Testis (tissue), 3 donors: Measurements from ENCODE around the gene EYS. TPM values are rescaled to one million over a fixed set of nuclear protein-coding genes. Genes with fewer than 3 reads are reported as not detected.
"Not testable (repeated sequence)": the region's sequence is repeated elsewhere in the genome, so short reads cannot be mapped to it uniquely, and the experiment has no call there.

ENCODE experiments used
- DNase-seq: peaks from one replicate; pipeline ENCODE4 v3.0.0-alpha.2; 2019
- H3K27ac ChIP-seq, 2 donors: fragments of 200-600 bp; sonication (generic); one replicate each; pipeline ENCODE4 v1.5.1; 2019
- H3K27me3 ChIP-seq: fragments of 200-600 bp; sonication (generic); one replicate; pipeline ENCODE4 v1.5.1; 2019
- H3K36me3 ChIP-seq: fragments of 200-600 bp; sonication (generic); one replicate; pipeline ENCODE4 v1.5.1; 2017; ENCODE audit warnings: low read depth; ENCODE audit errors: missing control alignments
- H3K4me1 ChIP-seq: fragments of 200-600 bp; sonication (generic); one replicate; pipeline ENCODE4 v1.5.1; 2019
- H3K4me3 ChIP-seq, 2 donors: fragments of 200-600 bp; sonication (generic); one replicate each; pipeline ENCODE4 v1.5.1; 2017 to 2019
- H3K9me3 ChIP-seq: fragments of 200-600 bp; sonication (generic); one replicate; pipeline ENCODE4 v1.5.1; 2017
- CTCF ChIP-seq, 3 experiments: fragments of 450-650 bp in 2 of 3; fragments of 200-600 bp in 1 of 3; sonication (generic) in 1 of 3; IDR thresholded peaks; one replicate each; pipeline ENCODE4 v1.5.1; 2016 to 2019; ENCODE audit warnings: antibody characterized with exemption in 3 of 3, mild to moderate bottlenecking in 2 of 3, moderate library complexity in 1 of 3
- POLR2A ChIP-seq: fragments of 450-650 bp; IDR thresholded peaks from one replicate; pipeline ENCODE4 v1.6.1; 2017; ENCODE audit warnings: antibody characterized with exemption, mild to moderate bottlenecking, moderate library complexity
- WGBS, 2 donors: methylation state at CpG; one replicate each; pipeline ENCODE4 v1.1.5; 2018; 5-methylcytosine and 5-hydroxymethylcytosine counted together
- intact Hi-C: fragments of 100-400 bp; cut with DNase I; formaldehyde crosslinking; loops from one replicate; pipeline ENCODE4 v1.15.1; 2023; ENCODE audit warnings: low total_unique reads
- polyA plus RNA-seq: library from polyadenylated mRNA; stranded (reverse); fragments of 350-450 nt; fragmentation: Illumina TruSeq; extraction: RNeasy Lipid Tissue Mini Kit (QIAGEN cat#74804); gene quantifications from one replicate; pipeline ENCODE4 v1.2.3, GENCODE V29; 2014; ENCODE audit warnings: low read depth, low replicate concordance; ENCODE audit not compliant: insufficient read depth
- total RNA-seq, 2 donors: library from RNA; depleted of rRNA; stranded (reverse); fragments of >200 nt; gene quantifications; one replicate each; pipeline ENCODE4 v1.2.3, GENCODE V29; 2016

EYS gene
- total and polyA plus RNA-seq, 3 donors from 2014 or later = 1.3 to 2.8 (median 2.6) TPM

GRCh38 chr6:65569505-65569904 is 137.5 kb downstream of the EYS start:
- no peak overlapping the region for H3K4me3 ChIP-seq
- no peaks in the 10 kb centered on the region for H3K9me3 ChIP-seq
- H3K4me1 ChIP-seq = no peaks in the 10 kb centered on the region
- H3K27ac ChIP-seq = no peak overlapping the region
- no peak for DNase-seq
- intact Hi-C loops = no loop called here
- TF ChIP-seq CTCF (IDR thresholded peaks at IDR 0.05) = no peak
- TF ChIP-seq POLR2A = no peak
- H3K36me3 ChIP-seq = no peaks in the 10 kb centered on the region
- 85% methylated on average over 2 of the region's 2 CpGs for WGBS, 2 donors
- H3K27me3 ChIP-seq = no peaks in the 10 kb centered on the region

GRCh38 chr6:65569056-65569455 is 138.0 kb downstream of the EYS start:
- H3K9me3 ChIP-seq, H3K27ac ChIP-seq, H3K27me3 ChIP-seq, H3K4me3 ChIP-seq, H3K4me1 ChIP-seq, DNase-seq, intact Hi-C loops, H3K36me3 ChIP-seq: not testable (repeated sequence)
- WGBS, 2 donors = 82 to 83% methylated on average over 7 of the region's 7 CpGs

- 63 to 92% methylated on average over 3 of the region's 3 CpGs for WGBS, 2 donors
- DNase-seq = no peak
- H3K4me3 ChIP-seq = no peak overlapping the region
- intact Hi-C loops = no loop called here
- no peaks in the 10 kb centered on the region for H3K27me3 ChIP-seq
- no peak for TF ChIP-seq CTCF (IDR thresholded peaks at IDR 0.05)
- no peak for TF ChIP-seq POLR2A
- no peaks in the 10 kb centered on the region for H3K4me1 ChIP-seq
- no peak overlapping the region for H3K27ac ChIP-seq
- no peaks in the 10 kb centered on the region for H3K36me3 ChIP-seq
- H3K9me3 ChIP-seq = no peaks in the 10 kb centered on the region
These were observed 140.9 kb downstream of the EYS start for GRCh38 chr6:65566117-65566516.

- intact Hi-C loops = no loop called here
- TF ChIP-seq CTCF (IDR thresholded peaks at IDR 0.05) = no peak
- no peak for TF ChIP-seq POLR2A
- WGBS, 2 donors = 90 to 100% methylated on average over 1 to 6 of the region's 6 CpGs
These were observed 149.0 kb downstream of the EYS start for GRCh38 chr6:65558071-65558470.

GRCh38 chr6:65557224-65557623 is 149.8 kb downstream of the EYS start:
- no peak overlapping the region for H3K27ac ChIP-seq
- WGBS, 2 donors = 91 to 97% methylated on average over 5 to 6 of the region's 6 CpGs

More at GRCh38 chr6:65558071-65558470, 149.0 kb downstream of the EYS start:
- Histone ChIP-seq H3K36me3 (no peaks in the 10 kb centered on the region), H3K27ac (no peak overlapping the region), H3K4me1 (no peaks in the 10 kb centered on the region), H3K4me3 (no peak overlapping the region), H3K9me3 (no peaks in the 10 kb centered on the region), H3K27me3 (no peaks in the 10 kb centered on the region)
- DNase-seq = no peak

More at GRCh38 chr6:65557224-65557623, 149.8 kb downstream of the EYS start:
- no peak for TF ChIP-seq CTCF (IDR thresholded peaks at IDR 0.05)
- TF ChIP-seq POLR2A = no peak
- no peaks in the 10 kb centered on the region for H3K9me3 ChIP-seq
- intact Hi-C loops = no loop called here
- H3K4me3 ChIP-seq = no peak overlapping the region
- H3K4me1 ChIP-seq = no peaks in the 10 kb centered on the region
- no peaks in the 10 kb centered on the region for H3K27me3 ChIP-seq
- DNase-seq = no peak
- no peaks in the 10 kb centered on the region for H3K36me3 ChIP-seq
